WTC11 (cell line): ENCODE measurements around the gene FSTL1. TPM values are rescaled to one million over a fixed set of nuclear protein-coding genes. Genes with fewer than 3 reads are reported as not detected.
A peak's percentile ranks its signal among the peaks of the same experiment; 100 is the strongest.

Experiments used
- ATAC-seq: fragments of 200-7000 bp; cut with Tn5 transposase; 2 replicates; pipeline ENCODE4 v1.10.0; 2021; ENCODE audit warnings: mild to moderate bottlenecking, moderate library complexity
- CTCF ChIA-PET: fragments of 300-600 bp; sonication (Branson Sonifier 250); formaldehyde crosslinking; loops from one replicate; lab custom pipeline; 2021; ENCODE audit warnings: antibody characterized with exemption; lab: Charles Lee
- POLR2A ChIA-PET: fragments of 350-600 bp; sonication (Branson Sonifier 250); formaldehyde crosslinking; loops from one replicate; lab custom pipeline; 2021; ENCODE audit warnings: antibody characterized with exemption; lab: Charles Lee
- DNase-seq: peaks from one replicate; pipeline ENCODE4 v3.0.0; 2021; ENCODE audit warnings: low spot score
- H3K27ac Mint-ChIP-seq: 2 replicates; pipeline ENCODE4 v1.8.0; 2021; ENCODE audit warnings: mixed read lengths
- H3K27me3 Mint-ChIP-seq: 2 replicates; pipeline ENCODE4 v1.8.0; 2021; ENCODE audit warnings: low read depth, mild to moderate bottlenecking, moderate library complexity, mixed read lengths
- H3K36me3 Mint-ChIP-seq: 2 replicates; pipeline ENCODE4 v1.8.0; 2021; ENCODE audit warnings: mixed read lengths
- H3K4me1 Mint-ChIP-seq: 2 replicates; pipeline ENCODE4 v1.8.0; 2022; ENCODE audit warnings: mixed read lengths
- H3K4me3 Mint-ChIP-seq: 2 replicates; pipeline ENCODE4 v1.8.0; 2021; ENCODE audit warnings: mild to moderate bottlenecking, moderate library complexity, mixed read lengths
- H3K9me3 Mint-ChIP-seq: 2 replicates; pipeline ENCODE4 v1.8.0; 2021; ENCODE audit warnings: mixed read lengths
- EMX1 ChIP-seq: fragments of 250-450 bp; sonication (Bioruptor Pico); IDR thresholded peaks from 2 replicates; pipeline ENCODE4 v1.8.0; 2021; ENCODE audit warnings: mild to moderate bottlenecking
- ETV6 ChIP-seq: sonication (generic); formaldehyde crosslinking; IDR thresholded peaks from 2 replicates; pipeline ENCODE4 v1.8.1; 2022; ENCODE audit warnings: mild to moderate bottlenecking, missing genetic modification reagents
- FOXJ3 ChIP-seq: sonication (generic); formaldehyde crosslinking; IDR thresholded peaks from 2 replicates; pipeline ENCODE4 v1.9.0; 2021; ENCODE audit warnings: missing genetic modification reagents, mild to moderate bottlenecking, borderline replicate concordance
- GTF2I ChIP-seq: fragments of 250-450 bp; sonication (Bioruptor Pico); conservative IDR thresholded peaks from 2 replicates; pipeline ENCODE4 v1.4.0; 2021; ENCODE audit warnings: mild to moderate bottlenecking
- JUN ChIP-seq: sonication (generic); formaldehyde crosslinking; IDR thresholded peaks from 2 replicates; pipeline ENCODE4 v1.8.0; 2023; ENCODE audit warnings: mild to moderate bottlenecking, missing genetic modification reagents
- MXD4 ChIP-seq: fragments of 250-450 bp; sonication (Bioruptor Pico); IDR thresholded peaks from 2 replicates; pipeline ENCODE4 v1.8.0; 2021; ENCODE audit warnings: mild to moderate bottlenecking, moderate library complexity, borderline replicate concordance
- NR3C1 ChIP-seq: sonication (generic); formaldehyde crosslinking; conservative IDR thresholded peaks from 2 replicates; pipeline ENCODE4 v1.8.1; 2023; ENCODE audit warnings: low read depth, mild to moderate bottlenecking, missing genetic modification reagents
- OVOL2 ChIP-seq: fragments of 250-450 bp; sonication (Bioruptor Pico); IDR thresholded peaks from 2 replicates; pipeline ENCODE4 v1.9.0; 2021; ENCODE audit warnings: mild to moderate bottlenecking, borderline replicate concordance
- RELA ChIP-seq: sonication (generic); formaldehyde crosslinking; IDR thresholded peaks from 2 replicates; pipeline ENCODE4 v1.8.1; 2022; ENCODE audit warnings: missing genetic modification reagents, mild to moderate bottlenecking, borderline replicate concordance
- SOX15 ChIP-seq: fragments of 250-450 bp; sonication (Bioruptor Pico); IDR thresholded peaks from 2 replicates; pipeline ENCODE4 v1.9.0; 2021; ENCODE audit warnings: mild to moderate bottlenecking
- TCF7 ChIP-seq: sonication (generic); formaldehyde crosslinking; IDR thresholded peaks from 2 replicates; pipeline ENCODE4 v1.8.0; 2022; ENCODE audit warnings: mild to moderate bottlenecking, low read depth, missing genetic modification reagents, moderate library complexity
- TEAD4 ChIP-seq: sonication (generic); formaldehyde crosslinking; IDR thresholded peaks from 2 replicates; pipeline ENCODE4 v1.8.0; 2022; ENCODE audit warnings: mild to moderate bottlenecking, missing genetic modification reagents
- ZNF138 ChIP-seq: sonication (generic); formaldehyde crosslinking; conservative IDR thresholded peaks from 2 replicates; pipeline ENCODE4 v1.8.1; 2022; ENCODE audit warnings: mild to moderate bottlenecking, moderate library complexity, missing genetic modification reagents
- ZNF396 ChIP-seq: fragments of 250-450 bp; sonication (Bioruptor Pico); IDR thresholded peaks from 2 replicates; pipeline ENCODE4 v1.8.0; 2021; ENCODE audit warnings: mild to moderate bottlenecking, moderate library complexity, borderline replicate concordance
- total RNA-seq: library from RNA; stranded (reverse); gene quantifications from 3 replicates; pipeline ENCODE4 v1.2.3, GENCODE V29; 2021
- TF ChIP-seq, protein P1 (sequence below): sonication (generic); formaldehyde crosslinking; IDR thresholded peaks from 2 replicates; pipeline ENCODE4 v1.8.1; 2023; ENCODE audit warnings: mild to moderate bottlenecking, missing genetic modification reagents
- TF ChIP-seq, protein P2 (sequence below): sonication (generic); formaldehyde crosslinking; IDR thresholded peaks from 2 replicates; pipeline ENCODE4 v1.8.0; 2022; ENCODE audit warnings: mild to moderate bottlenecking, missing genetic modification reagents
- TF ChIP-seq, protein P3 (sequence below): sonication (generic); formaldehyde crosslinking; IDR thresholded peaks from 2 replicates; pipeline ENCODE4 v1.8.0; 2022; ENCODE audit warnings: mild to moderate bottlenecking, missing genetic modification reagents
- TF ChIP-seq, protein P4 (sequence below): fragments of 250-450 bp; sonication (Bioruptor Pico); conservative IDR thresholded peaks from 2 replicates; pipeline ENCODE4 v1.9.0; 2021; ENCODE audit warnings: mild to moderate bottlenecking
- TF ChIP-seq, protein P5 (sequence below): sonication (generic); formaldehyde crosslinking; IDR thresholded peaks from 2 replicates; pipeline ENCODE4 v1.8.0; 2023; ENCODE audit warnings: missing genetic modification reagents, mild to moderate bottlenecking, borderline replicate concordance
- TF ChIP-seq, protein P6 (sequence below): fragments of 250-450 bp; sonication (Bioruptor Pico); IDR thresholded peaks from 2 replicates; pipeline ENCODE4 v1.9.0; 2021; ENCODE audit warnings: mild to moderate bottlenecking
- TF ChIP-seq, protein P7 (sequence below): fragments of 250-450 bp; sonication (Bioruptor Pico); IDR thresholded peaks from 2 replicates; pipeline ENCODE4 v2.1.2; 2022; ENCODE audit warnings: mild to moderate bottlenecking, moderate library complexity

FSTL1 gene
- total RNA-seq, 1 experiment from 2014 or later = 271 TPM

DNA sequence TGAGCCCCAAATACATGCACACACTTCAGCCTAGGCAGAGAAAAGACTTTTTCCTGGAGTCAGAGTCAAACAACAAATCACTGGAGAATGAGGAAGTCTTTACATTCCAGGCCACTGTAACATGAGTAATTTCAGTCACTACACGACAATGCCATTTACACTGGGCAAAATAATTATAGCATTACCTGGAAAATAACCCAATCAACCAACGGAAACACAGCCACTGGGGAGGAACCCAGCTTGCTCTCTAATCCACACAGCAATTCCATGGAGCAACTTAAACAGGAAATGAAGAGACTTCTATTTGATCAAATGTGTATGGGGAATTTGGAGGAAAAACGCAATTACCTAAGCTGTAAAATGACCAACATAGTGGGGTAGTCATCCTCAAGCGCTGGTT, 15.2 kb downstream of the FSTL1 start (continued):
- TF ChIP-seq, protein P1, sequence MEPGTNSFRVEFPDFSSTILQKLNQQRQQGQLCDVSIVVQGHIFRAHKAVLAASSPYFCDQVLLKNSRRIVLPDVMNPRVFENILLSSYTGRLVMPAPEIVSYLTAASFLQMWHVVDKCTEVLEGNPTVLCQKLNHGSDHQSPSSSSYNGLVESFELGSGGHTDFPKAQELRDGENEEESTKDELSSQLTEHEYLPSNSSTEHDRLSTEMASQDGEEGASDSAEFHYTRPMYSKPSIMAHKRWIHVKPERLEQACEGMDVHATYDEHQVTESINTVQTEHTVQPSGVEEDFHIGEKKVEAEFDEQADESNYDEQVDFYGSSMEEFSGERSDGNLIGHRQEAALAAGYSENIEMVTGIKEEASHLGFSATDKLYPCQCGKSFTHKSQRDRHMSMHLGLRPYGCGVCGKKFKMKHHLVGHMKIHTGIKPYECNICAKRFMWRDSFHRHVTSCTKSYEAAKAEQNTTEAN (CRISPR knock-in tag) = no peak
- TF ChIP-seq, protein P2, sequence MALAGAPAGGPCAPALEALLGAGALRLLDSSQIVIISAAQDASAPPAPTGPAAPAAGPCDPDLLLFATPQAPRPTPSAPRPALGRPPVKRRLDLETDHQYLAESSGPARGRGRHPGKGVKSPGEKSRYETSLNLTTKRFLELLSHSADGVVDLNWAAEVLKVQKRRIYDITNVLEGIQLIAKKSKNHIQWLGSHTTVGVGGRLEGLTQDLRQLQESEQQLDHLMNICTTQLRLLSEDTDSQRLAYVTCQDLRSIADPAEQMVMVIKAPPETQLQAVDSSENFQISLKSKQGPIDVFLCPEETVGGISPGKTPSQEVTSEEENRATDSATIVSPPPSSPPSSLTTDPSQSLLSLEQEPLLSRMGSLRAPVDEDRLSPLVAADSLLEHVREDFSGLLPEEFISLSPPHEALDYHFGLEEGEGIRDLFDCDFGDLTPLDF (CRISPR knock-in tag) = no peak
- TF ChIP-seq MXD4 (CRISPR knock-in tag) = no peak
- TF ChIP-seq TEAD4 (CRISPR knock-in tag) = no peak
- TF ChIP-seq, all 79 proteins: peak for 0

DNA sequence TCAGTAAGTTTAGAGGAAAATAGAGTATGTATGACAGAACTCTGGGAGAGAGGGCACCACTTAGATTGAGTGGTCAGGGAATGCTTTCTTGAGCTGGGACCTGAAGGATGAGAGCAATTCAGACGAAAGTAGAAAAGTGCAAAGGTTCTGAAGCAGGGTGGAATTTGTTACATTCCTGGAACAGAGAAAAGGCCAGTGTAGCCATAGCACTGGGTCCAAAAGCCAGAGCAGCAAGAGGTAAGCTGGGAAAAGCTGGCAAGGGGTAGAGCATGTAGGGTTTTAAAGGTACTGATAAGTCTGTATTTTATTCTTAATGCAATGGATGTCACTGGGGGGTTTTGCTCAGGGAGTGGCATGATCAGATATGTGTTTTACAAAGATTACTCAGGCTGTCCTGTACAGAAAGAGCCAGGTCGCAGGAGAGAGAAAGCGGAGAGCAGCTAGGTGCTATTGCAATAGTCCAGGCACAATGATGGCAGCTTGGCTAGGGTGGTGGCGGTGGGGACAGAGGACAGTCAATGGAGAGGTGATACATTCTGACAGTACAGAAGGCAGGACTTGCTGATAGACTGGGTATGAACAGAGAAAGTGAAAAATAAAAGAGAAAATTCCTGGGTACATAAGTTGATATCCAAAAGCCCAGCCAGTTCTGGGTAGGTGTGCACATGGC, 17.0 kb downstream of the FSTL1 start:
- H3K27ac Mint-ChIP-seq = peak overlapping the region; percentile 63
- H3K4me1 Mint-ChIP-seq = peaks cover 78% of the 10 kb centered on the region
- no peaks in the 10 kb centered on the region for H3K27me3 Mint-ChIP-seq
- ChIA-PET POLR2A (no interaction called here), CTCF (interaction anchor here (2.7 kb wide), 1 partner anchor 15 kb away, joined by 40 read pairs; no protein-coding TSS in a partner anchor)
- H3K36me3 Mint-ChIP-seq = peaks cover 48% of the 10 kb centered on the region
- no peak overlapping the region for H3K4me3 Mint-ChIP-seq
- DNase-seq (no peak), ATAC-seq (no peak)
- H3K9me3 Mint-ChIP-seq = no peaks in the 10 kb centered on the region
- TF ChIP-seq RELA (CRISPR knock-in tag) = no peak
- TF ChIP-seq, protein P3, sequence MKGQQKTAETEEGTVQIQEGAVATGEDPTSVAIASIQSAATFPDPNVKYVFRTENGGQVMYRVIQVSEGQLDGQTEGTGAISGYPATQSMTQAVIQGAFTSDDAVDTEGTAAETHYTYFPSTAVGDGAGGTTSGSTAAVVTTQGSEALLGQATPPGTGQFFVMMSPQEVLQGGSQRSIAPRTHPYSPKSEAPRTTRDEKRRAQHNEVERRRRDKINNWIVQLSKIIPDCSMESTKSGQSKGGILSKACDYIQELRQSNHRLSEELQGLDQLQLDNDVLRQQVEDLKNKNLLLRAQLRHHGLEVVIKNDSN (CRISPR knock-in tag) = no peak
- no peak for TF ChIP-seq FOXJ3
- TF ChIP-seq, protein P4, sequence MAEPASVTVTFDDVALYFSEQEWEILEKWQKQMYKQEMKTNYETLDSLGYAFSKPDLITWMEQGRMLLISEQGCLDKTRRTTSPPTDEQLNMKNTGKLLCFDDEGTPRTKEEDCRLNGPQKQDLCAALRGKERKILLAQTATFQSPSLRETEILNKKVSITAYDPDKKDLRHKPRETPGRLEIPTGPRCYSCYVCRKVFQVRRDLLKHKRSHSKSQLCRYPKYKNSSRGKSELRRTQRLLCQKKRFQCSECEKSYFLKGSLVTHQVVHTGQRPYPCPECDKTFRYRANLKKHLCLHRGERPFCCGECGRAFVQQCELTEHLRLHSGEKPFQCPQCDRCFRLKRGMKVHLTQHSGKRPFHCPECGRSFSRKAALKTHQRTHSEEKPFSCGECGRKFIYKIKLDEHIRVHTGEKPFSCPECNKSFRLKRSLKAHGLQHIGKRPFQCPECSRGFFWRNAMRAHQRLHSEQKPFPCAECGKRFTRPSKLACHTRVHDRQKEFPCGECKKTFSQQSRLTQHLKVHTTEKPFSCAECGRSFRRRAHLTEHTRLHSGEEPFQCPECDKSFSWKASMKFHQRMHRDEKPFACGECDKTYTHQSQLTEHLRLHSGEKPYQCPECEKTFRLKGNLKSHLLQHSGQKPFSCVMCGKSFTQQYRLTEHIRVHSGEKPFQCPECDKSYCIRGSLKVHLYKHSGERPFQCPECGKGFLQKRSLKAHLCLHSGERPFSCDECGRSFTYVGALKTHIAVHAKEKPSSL (CRISPR knock-in tag) = no peak
- no peak for TF ChIP-seq OVOL2 (CRISPR knock-in tag)
- no peak for TF ChIP-seq ZNF396 (CRISPR knock-in tag)
- TF ChIP-seq, protein P5, sequence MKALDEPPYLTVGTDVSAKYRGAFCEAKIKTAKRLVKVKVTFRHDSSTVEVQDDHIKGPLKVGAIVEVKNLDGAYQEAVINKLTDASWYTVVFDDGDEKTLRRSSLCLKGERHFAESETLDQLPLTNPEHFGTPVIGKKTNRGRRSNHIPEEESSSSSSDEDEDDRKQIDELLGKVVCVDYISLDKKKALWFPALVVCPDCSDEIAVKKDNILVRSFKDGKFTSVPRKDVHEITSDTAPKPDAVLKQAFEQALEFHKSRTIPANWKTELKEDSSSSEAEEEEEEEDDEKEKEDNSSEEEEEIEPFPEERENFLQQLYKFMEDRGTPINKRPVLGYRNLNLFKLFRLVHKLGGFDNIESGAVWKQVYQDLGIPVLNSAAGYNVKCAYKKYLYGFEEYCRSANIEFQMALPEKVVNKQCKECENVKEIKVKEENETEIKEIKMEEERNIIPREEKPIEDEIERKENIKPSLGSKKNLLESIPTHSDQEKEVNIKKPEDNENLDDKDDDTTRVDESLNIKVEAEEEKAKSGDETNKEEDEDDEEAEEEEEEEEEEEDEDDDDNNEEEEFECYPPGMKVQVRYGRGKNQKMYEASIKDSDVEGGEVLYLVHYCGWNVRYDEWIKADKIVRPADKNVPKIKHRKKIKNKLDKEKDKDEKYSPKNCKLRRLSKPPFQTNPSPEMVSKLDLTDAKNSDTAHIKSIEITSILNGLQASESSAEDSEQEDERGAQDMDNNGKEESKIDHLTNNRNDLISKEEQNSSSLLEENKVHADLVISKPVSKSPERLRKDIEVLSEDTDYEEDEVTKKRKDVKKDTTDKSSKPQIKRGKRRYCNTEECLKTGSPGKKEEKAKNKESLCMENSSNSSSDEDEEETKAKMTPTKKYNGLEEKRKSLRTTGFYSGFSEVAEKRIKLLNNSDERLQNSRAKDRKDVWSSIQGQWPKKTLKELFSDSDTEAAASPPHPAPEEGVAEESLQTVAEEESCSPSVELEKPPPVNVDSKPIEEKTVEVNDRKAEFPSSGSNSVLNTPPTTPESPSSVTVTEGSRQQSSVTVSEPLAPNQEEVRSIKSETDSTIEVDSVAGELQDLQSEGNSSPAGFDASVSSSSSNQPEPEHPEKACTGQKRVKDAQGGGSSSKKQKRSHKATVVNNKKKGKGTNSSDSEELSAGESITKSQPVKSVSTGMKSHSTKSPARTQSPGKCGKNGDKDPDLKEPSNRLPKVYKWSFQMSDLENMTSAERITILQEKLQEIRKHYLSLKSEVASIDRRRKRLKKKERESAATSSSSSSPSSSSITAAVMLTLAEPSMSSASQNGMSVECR (CRISPR knock-in tag) = no peak
- TF ChIP-seq ZNF138 (CRISPR knock-in tag) = no peak
- no peak for TF ChIP-seq ETV6 (CRISPR knock-in tag)
- no peak for TF ChIP-seq EMX1
- TF ChIP-seq, protein P6, sequence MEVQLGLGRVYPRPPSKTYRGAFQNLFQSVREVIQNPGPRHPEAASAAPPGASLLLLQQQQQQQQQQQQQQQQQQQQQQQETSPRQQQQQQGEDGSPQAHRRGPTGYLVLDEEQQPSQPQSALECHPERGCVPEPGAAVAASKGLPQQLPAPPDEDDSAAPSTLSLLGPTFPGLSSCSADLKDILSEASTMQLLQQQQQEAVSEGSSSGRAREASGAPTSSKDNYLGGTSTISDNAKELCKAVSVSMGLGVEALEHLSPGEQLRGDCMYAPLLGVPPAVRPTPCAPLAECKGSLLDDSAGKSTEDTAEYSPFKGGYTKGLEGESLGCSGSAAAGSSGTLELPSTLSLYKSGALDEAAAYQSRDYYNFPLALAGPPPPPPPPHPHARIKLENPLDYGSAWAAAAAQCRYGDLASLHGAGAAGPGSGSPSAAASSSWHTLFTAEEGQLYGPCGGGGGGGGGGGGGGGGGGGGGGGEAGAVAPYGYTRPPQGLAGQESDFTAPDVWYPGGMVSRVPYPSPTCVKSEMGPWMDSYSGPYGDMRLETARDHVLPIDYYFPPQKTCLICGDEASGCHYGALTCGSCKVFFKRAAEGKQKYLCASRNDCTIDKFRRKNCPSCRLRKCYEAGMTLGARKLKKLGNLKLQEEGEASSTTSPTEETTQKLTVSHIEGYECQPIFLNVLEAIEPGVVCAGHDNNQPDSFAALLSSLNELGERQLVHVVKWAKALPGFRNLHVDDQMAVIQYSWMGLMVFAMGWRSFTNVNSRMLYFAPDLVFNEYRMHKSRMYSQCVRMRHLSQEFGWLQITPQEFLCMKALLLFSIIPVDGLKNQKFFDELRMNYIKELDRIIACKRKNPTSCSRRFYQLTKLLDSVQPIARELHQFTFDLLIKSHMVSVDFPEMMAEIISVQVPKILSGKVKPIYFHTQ (CRISPR knock-in tag) = no peak
- no peak for TF ChIP-seq SOX15 (CRISPR knock-in tag)
- no peak for TF ChIP-seq TCF7 (CRISPR knock-in tag)
- TF ChIP-seq GTF2I (CRISPR knock-in tag) = no peak
- TF ChIP-seq NR3C1 (CRISPR knock-in tag) = no peak
- no peak for TF ChIP-seq JUN
- TF ChIP-seq, protein P7, sequence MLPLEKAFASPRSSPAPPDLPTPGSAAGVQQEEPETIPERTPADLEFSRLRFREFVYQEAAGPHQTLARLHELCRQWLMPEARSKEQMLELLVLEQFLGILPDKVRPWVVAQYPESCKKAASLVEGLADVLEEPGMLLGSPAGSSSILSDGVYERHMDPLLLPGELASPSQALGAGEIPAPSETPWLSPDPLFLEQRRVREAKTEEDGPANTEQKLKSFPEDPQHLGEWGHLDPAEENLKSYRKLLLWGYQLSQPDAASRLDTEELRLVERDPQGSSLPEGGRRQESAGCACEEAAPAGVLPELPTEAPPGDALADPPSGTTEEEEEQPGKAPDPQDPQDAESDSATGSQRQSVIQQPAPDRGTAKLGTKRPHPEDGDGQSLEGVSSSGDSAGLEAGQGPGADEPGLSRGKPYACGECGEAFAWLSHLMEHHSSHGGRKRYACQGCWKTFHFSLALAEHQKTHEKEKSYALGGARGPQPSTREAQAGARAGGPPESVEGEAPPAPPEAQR (CRISPR knock-in tag) = no peak
